Hepatocyte (in vitro differentiated cells): ENCODE data around the gene SH3RF1. TPM values are rescaled to one million over a fixed set of nuclear protein-coding genes. Genes with fewer than 3 reads are reported as not detected.
A peak's percentile ranks its signal among the peaks of the same experiment; 100 is the strongest.

ENCODE experiments used
- DNase-seq: peaks from one replicate; pipeline ENCODE4 v3.0.0-alpha.2; 2016; ENCODE audit warnings: low spot score
- H2AFZ ChIP-seq: fragments of 200-600 bp; sonication (generic); 2 replicates; pipeline ENCODE4 v1.6.0; 2016; ENCODE audit warnings: antibody characterized with exemption, mild to moderate bottlenecking
- H3K27ac ChIP-seq: fragments of 200-600 bp; sonication (generic); 2 replicates; pipeline ENCODE4 v1.5.1; 2016; ENCODE audit warnings: mild to moderate bottlenecking
- H3K27me3 ChIP-seq: fragments of 200-600 bp; sonication (generic); 2 replicates; pipeline ENCODE4 v1.6.1; 2016
- H3K36me3 ChIP-seq: fragments of 200-600 bp; sonication (generic); replicated peaks from 2 replicates; pipeline ENCODE4 v1.5.1; 2016; ENCODE audit warnings: low read depth; ENCODE audit not compliant: insufficient read depth
- H3K4me1 ChIP-seq: fragments of 200-600 bp; sonication (generic); 2 replicates; pipeline ENCODE4 v1.5.1; 2016; ENCODE audit warnings: mild to moderate bottlenecking, moderate library complexity; ENCODE audit not compliant: insufficient read depth
- H3K4me2 ChIP-seq: fragments of 200-600 bp; sonication (generic); 2 replicates; pipeline ENCODE4 v1.6.0; 2016
- H3K4me3 ChIP-seq: fragments of 200-600 bp; sonication (generic); 2 replicates; pipeline ENCODE4 v1.5.1; 2016; ENCODE audit warnings: mild to moderate bottlenecking
- H3K79me2 ChIP-seq: fragments of 200-600 bp; sonication (generic); 2 replicates; pipeline ENCODE4 v1.6.0; 2017; ENCODE audit warnings: mild to moderate bottlenecking
- H3K9me2 ChIP-seq: fragments of 200-600 bp; sonication (generic); replicated peaks from 2 replicates; pipeline ENCODE4 v1.6.0; 2017; ENCODE audit warnings: mild to moderate bottlenecking; ENCODE audit not compliant: insufficient read depth
- H3K9me3 ChIP-seq: fragments of 200-600 bp; sonication (generic); 2 replicates; pipeline ENCODE4 v1.5.1; 2016; ENCODE audit warnings: low read depth, mild to moderate bottlenecking
- H4K20me1 ChIP-seq: fragments of 200-600 bp; sonication (generic); 2 replicates; pipeline ENCODE4 v1.6.0; 2016; ENCODE audit warnings: mild to moderate bottlenecking; ENCODE audit not compliant: insufficient read depth, poor library complexity, severe bottlenecking
- EZH2 ChIP-seq: fragments of 200-600 bp; sonication (generic); IDR thresholded peaks from 2 replicates; pipeline ENCODE4 v1.6.1; 2016; ENCODE audit warnings: antibody characterized with exemption, mild to moderate bottlenecking, borderline replicate concordance
- EZH2phosphoT487 ChIP-seq: fragments of 200-600 bp; sonication (generic); IDR thresholded peaks from one replicate; pipeline ENCODE4 v1.6.1; 2018; ENCODE audit warnings: antibody characterized with exemption, mild to moderate bottlenecking, low read depth, moderate library complexity; ENCODE audit not compliant: unreplicated experiment, severe bottlenecking
- WGBS: methylation state at CpG from one replicate; pipeline ENCODE4 v1.1.6; 2016; ENCODE audit warnings: low lambda C conversion rate; ENCODE audit errors: missing lambda C conversion rate; 5-methylcytosine and 5-hydroxymethylcytosine counted together
- polyA plus RNA-seq: library from polyadenylated mRNA; unstranded; fragments of >200 nt; fragmentation: Nextera tagmentation; extraction: Ambion mirVana; gene quantifications from 2 replicates; pipeline ENCODE4 v1.2.1, GENCODE V29; 2016
- total RNA-seq: library from RNA; depleted of rRNA; stranded (reverse); fragments of >200 nt; gene quantifications from 2 replicates; pipeline ENCODE4 v1.2.3, GENCODE V29; 2014
- TF ChIP-seq, protein P1 (sequence below): fragments of 200-600 bp; sonication (generic); IDR thresholded peaks from 2 replicates; pipeline ENCODE4 v1.5.1; 2016; ENCODE audit warnings: antibody characterized with exemption, mild to moderate bottlenecking; ENCODE audit not compliant: poor library complexity

Gene SH3RF1
- total and polyA plus RNA-seq, 2 experiments from 2014 or later, result 15.5 to 16.4 TPM

DNA sequence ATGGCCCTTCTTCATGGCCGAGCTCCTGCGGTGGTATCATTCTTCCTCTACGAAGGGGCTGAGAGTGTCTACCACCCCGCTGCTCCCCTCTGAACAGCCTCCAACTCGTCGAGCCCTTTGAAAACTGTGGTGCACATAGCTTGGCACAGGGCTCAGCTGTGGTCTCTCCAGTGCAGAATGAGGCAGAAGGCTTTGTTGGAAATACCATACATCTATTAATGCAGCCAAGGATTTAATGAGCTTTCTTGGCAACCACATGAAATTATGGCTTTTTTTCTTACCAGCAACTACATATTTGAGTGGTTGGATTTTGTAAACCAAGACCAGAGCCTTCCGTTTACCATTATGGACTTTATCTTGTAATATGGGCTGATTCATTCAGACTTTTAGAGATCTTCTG lies 199.0 kb downstream of the SH3RF1 start:
- Histone ChIP-seq H3K4me3 (no peak overlapping the region), H3K4me1 (peaks cover 10% of the 10 kb centered on the region), H3K9me2 (no peaks in the 10 kb centered on the region), H4K20me1 (no peaks in the 10 kb centered on the region), H3K9me3 (no peaks in the 10 kb centered on the region), H3K79me2 (no peaks in the 10 kb centered on the region), H3K4me2 (no peak overlapping the region), H3K27me3 (no peaks in the 10 kb centered on the region), H3K27ac (no peak overlapping the region), H2AFZ (no peak overlapping the region), H3K36me3 (no peaks in the 10 kb centered on the region)
- TF ChIP-seq EZH2phosphoT487 (no peak), EZH2 (no peak)
- TF ChIP-seq, protein P1, sequence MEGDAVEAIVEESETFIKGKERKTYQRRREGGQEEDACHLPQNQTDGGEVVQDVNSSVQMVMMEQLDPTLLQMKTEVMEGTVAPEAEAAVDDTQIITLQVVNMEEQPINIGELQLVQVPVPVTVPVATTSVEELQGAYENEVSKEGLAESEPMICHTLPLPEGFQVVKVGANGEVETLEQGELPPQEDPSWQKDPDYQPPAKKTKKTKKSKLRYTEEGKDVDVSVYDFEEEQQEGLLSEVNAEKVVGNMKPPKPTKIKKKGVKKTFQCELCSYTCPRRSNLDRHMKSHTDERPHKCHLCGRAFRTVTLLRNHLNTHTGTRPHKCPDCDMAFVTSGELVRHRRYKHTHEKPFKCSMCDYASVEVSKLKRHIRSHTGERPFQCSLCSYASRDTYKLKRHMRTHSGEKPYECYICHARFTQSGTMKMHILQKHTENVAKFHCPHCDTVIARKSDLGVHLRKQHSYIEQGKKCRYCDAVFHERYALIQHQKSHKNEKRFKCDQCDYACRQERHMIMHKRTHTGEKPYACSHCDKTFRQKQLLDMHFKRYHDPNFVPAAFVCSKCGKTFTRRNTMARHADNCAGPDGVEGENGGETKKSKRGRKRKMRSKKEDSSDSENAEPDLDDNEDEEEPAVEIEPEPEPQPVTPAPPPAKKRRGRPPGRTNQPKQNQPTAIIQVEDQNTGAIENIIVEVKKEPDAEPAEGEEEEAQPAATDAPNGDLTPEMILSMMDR, result no peak
- DNase-seq, result no peak
- WGBS, result 65% methylated on average over 7 of the region's 7 CpGs

DNA sequence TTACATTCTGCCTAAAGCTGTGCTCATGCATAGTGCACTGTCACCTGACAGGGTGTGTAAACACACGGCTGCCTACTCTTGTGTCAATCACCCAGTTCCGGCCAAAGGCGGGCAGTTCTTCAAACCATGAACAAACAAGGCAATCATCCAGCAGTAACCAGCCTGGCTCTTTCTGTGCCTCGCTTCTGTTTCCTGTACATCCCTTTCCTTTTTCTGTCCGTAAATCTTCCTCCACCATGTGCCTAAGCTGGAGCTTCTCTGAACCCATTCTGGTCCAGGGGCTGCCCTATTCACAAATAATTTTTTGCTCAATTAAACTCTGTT lies 199.9 kb downstream of the SH3RF1 start:
- H3K9me3 ChIP-seq, result no peaks in the 10 kb centered on the region
- peak overlapping the region; percentile 21 for H3K4me2 ChIP-seq
- peak overlapping the region; percentile 88 for H3K27ac ChIP-seq
- H3K27me3 ChIP-seq, result no peaks in the 10 kb centered on the region
- no peaks in the 10 kb centered on the region for H4K20me1 ChIP-seq
- no peaks in the 10 kb centered on the region for H3K79me2 ChIP-seq
- H2AFZ ChIP-seq, result no peak overlapping the region
- peak; percentile 75 for DNase-seq
- H3K4me3 ChIP-seq, result no peak overlapping the region
- no peaks in the 10 kb centered on the region for H3K9me2 ChIP-seq
- TF ChIP-seq EZH2phosphoT487 (no peak), EZH2 (no peak)
- TF ChIP-seq, protein P1, result no peak
- H3K4me1 ChIP-seq, result peaks cover 10% of the 10 kb centered on the region
- WGBS, result 56% methylated on average over 5 of the region's 5 CpGs
- H3K36me3 ChIP-seq, result no peaks in the 10 kb centered on the region

DNA sequence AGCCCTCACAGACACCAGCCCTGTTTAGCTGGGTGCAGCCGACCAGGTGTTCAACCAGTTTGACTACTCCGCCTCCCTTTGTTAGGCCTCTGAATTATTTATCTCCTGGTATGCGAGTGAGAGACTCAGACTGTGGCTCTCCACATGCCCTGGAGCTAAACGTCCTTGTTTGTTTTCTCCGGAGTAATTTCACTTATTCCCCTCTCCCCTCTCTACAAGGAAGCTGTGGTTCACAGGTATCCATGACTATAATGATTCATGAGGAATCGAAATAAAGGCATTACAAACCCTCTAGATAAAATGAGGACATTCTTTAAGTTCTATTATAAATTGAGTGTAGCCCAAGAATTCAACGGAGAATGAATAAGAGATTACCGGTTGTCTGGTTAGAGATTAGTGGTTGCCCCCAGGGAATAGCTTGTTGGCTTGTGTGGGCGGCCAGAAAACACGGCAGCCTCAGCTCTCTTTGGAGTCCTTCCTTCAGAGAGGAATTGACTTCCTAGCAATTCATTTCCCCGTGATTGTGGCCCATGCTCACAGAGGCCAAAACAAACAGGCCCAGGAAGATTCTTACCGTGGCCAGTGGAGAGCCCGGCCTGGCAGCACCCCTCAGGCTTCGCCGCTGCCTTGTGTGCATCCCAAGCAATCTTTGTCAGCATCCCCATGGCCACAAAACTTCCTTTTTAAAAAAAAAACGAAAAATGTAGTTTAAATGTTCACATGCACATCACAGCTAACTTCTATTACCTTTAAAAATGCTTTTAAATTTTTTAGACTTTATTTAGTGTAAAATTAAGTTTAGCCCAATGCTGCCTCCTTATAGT lies 200.5 kb downstream of the SH3RF1 start:
- Histone ChIP-seq H3K79me2 (no peaks in the 10 kb centered on the region), H3K27ac (peak overlapping the region; percentile 88), H2AFZ (peak overlapping the region; percentile 9), H3K27me3 (no peaks in the 10 kb centered on the region), H3K4me3 (no peak overlapping the region), H3K36me3 (no peaks in the 10 kb centered on the region), H3K9me3 (no peaks in the 10 kb centered on the region), H3K9me2 (no peaks in the 10 kb centered on the region), H3K4me1 (peaks cover 10% of the 10 kb centered on the region), H3K4me2 (peak overlapping the region; percentile 32), H4K20me1 (no peaks in the 10 kb centered on the region)
- peak; percentile 73 for DNase-seq
- TF ChIP-seq, protein P1, result no peak
- TF ChIP-seq EZH2phosphoT487 (no peak), EZH2 (no peak)
- WGBS, result 26% methylated on average over 16 of the region's 16 CpGs
